OCI-LY1 (cell line): ENCODE data around the gene MBTD1.

ENCODE experiments used
- H2AFZ ChIP-seq: fragments of 200-600 bp; sonication (generic), shearing (Covaris generic); 2 replicates; pipeline ENCODE4 v1.6.0; 2014; ENCODE audit warnings: antibody characterized with exemption, mild to moderate bottlenecking, low read length
- H3F3A ChIP-seq: fragments of 200-600 bp; sonication (generic), shearing (Covaris generic); 2 replicates; pipeline ENCODE4 v1.6.0; 2014; ENCODE audit warnings: mild to moderate bottlenecking, antibody characterized with exemption, low read length, moderate library complexity; ENCODE audit not compliant: insufficient read depth
- H3K27ac ChIP-seq: fragments of 200-600 bp; sonication (generic); 2 replicates; pipeline ENCODE4 v1.5.1; 2014; ENCODE audit warnings: low read length, mixed run types, mild to moderate bottlenecking, low read depth; ENCODE audit not compliant: poor library complexity, severe bottlenecking
- H3K27me3 ChIP-seq: fragments of 200-600 bp; sonication (generic); 2 replicates; pipeline ENCODE4 v1.6.0; 2014; ENCODE audit warnings: antibody characterized with exemption, mild to moderate bottlenecking, low read length, moderate library complexity; ENCODE audit not compliant: insufficient read depth
- H3K36me3 ChIP-seq: fragments of 200-600 bp; sonication (generic); 2 replicates; pipeline ENCODE4 v1.6.1; 2014; ENCODE audit warnings: mild to moderate bottlenecking, antibody characterized with exemption, low read length, moderate library complexity, mixed read lengths; ENCODE audit not compliant: insufficient read depth
- H3K4me1 ChIP-seq: fragments of 200-600 bp; sonication (generic); 2 replicates; pipeline ENCODE4 v1.5.1; 2014; ENCODE audit warnings: mild to moderate bottlenecking, low read length, moderate library complexity; ENCODE audit not compliant: insufficient read depth, severe bottlenecking
- H3K4me2 ChIP-seq: fragments of 200-600 bp; sonication (generic), shearing (Covaris generic); 2 replicates; pipeline ENCODE4 v1.6.1; 2014; ENCODE audit warnings: low read length
- H3K4me3 ChIP-seq: fragments of 200-600 bp; sonication (generic); 2 replicates; pipeline ENCODE4 v1.5.1; 2014; ENCODE audit warnings: low read length, low read depth, mild to moderate bottlenecking, mixed read lengths; ENCODE audit not compliant: poor library complexity, severe bottlenecking
- H3K79me2 ChIP-seq: fragments of 200-600 bp; shearing (Covaris generic); 2 replicates; pipeline ENCODE4 v1.6.1; 2016; ENCODE audit warnings: mixed run types, low read length, mixed read lengths; ENCODE audit not compliant: insufficient read depth
- H3K9ac ChIP-seq: fragments of 200-600 bp; sonication (generic), shearing (Covaris generic); 2 replicates; pipeline ENCODE4 v1.6.1; 2014; ENCODE audit warnings: mild to moderate bottlenecking, low read length, mixed read lengths
- H3K9me2 ChIP-seq: fragments of 200-600 bp; sonication (generic), shearing (Covaris generic); 2 replicates; pipeline ENCODE4 v1.6.1; 2014; ENCODE audit warnings: low read depth, mild to moderate bottlenecking, low read length, mixed read lengths
- H3K9me3 ChIP-seq: fragments of 200-600 bp; shearing (Covaris generic); 2 replicates; pipeline ENCODE4 v1.6.1; 2014; ENCODE audit warnings: low read length, mixed read lengths
- H4K20me1 ChIP-seq: fragments of 200-600 bp; sonication (generic), shearing (Covaris generic); 2 replicates; pipeline ENCODE4 v1.6.0; 2016; ENCODE audit warnings: mild to moderate bottlenecking, low read length; ENCODE audit not compliant: insufficient read depth
- CTCF ChIP-seq: fragments of 200-600 bp; sonication (generic), shearing (Covaris generic); IDR thresholded peaks from 2 replicates; pipeline ENCODE4 v1.5.1; 2017; ENCODE audit warnings: mild to moderate bottlenecking, antibody characterized with exemption, low read length, moderate library complexity, mixed read lengths
- EZH2 ChIP-seq: fragments of 200-600 bp; sonication (generic), shearing (Covaris generic); IDR thresholded peaks from 2 replicates; pipeline ENCODE4 v1.8.0; 2017; ENCODE audit warnings: borderline replicate concordance, mixed run types, mild to moderate bottlenecking, antibody characterized with exemption, low read length, moderate library complexity, mixed read lengths

MBTD1 gene

GRCh38 chr17:51259564-51260236, at the start of gene MBTD1:
Gene MBTD1, minus strand, starts transcription at chr17:51260049. Its CDS starts 34,888 bp downstream, at chr17:51225161.
- no peaks in the 10 kb centered on the region for H3K9me3 ChIP-seq
- peak within 1 kb of the TSS; percentile 90 for H3K9ac ChIP-seq
- no peak within 1 kb of the TSS for H2AFZ ChIP-seq
- no peaks in the 10 kb centered on the region for H4K20me1 ChIP-seq
- H3K4me1 ChIP-seq = peaks cover 50% of the 10 kb centered on the region
- H3K36me3 ChIP-seq = peaks cover 43% of the 10 kb centered on the region
- H3K4me3 ChIP-seq = peak within 1 kb of the TSS; percentile 77
- H3K27ac ChIP-seq = peak within 1 kb of the TSS; percentile 73
- H3F3A ChIP-seq = no peaks in the 10 kb centered on the region
- H3K27me3 ChIP-seq = no peaks in the 10 kb centered on the region
- H3K9me2 ChIP-seq = no peaks in the 10 kb centered on the region
- no peak for TF ChIP-seq CTCF
- no peak for TF ChIP-seq EZH2
- H3K4me2 ChIP-seq = peak within 1 kb of the TSS; percentile 91
- peaks cover 78% of the 10 kb centered on the region for H3K79me2 ChIP-seq

GRCh38 chr17:51305182-51305581, 45.3 kb upstream of the MBTD1 start:
- Histone ChIP-seq H4K20me1 (no peaks in the 10 kb centered on the region), H3K9ac (no peak overlapping the region), H3K36me3 (no peaks in the 10 kb centered on the region; the same call in 1 of the 2 replicates), H3K4me3 (no peak overlapping the region), H3K4me2 (no peak overlapping the region), H3K79me2 (no peaks in the 10 kb centered on the region), H3K9me2 (no peaks in the 10 kb centered on the region), H3F3A (no peaks in the 10 kb centered on the region), H3K27ac (no peak overlapping the region), H3K9me3 (no peaks in the 10 kb centered on the region), H2AFZ (no peak overlapping the region), H3K4me1 (no peaks in the 10 kb centered on the region), H3K27me3 (no peaks in the 10 kb centered on the region; the same call in 1 of the 2 replicates)
- TF ChIP-seq EZH2 (no peak), CTCF (no peak)

GRCh38 chr17:51299859-51300258, 40.0 kb upstream of the MBTD1 start:
- Histone ChIP-seq H3K79me2 (no peaks in the 10 kb centered on the region), H3K4me2 (no peak overlapping the region), H3K27me3 (no peaks in the 10 kb centered on the region; the same call in 1 of the 2 replicates), H3K9me2 (no peaks in the 10 kb centered on the region), H3K36me3 (peaks cover 29% of the 10 kb centered on the region), H4K20me1 (no peaks in the 10 kb centered on the region), H3K9ac (no peak overlapping the region), H3F3A (no peaks in the 10 kb centered on the region), H3K4me1 (no peaks in the 10 kb centered on the region), H3K9me3 (no peaks in the 10 kb centered on the region), H3K27ac (no peak overlapping the region), H3K4me3 (no peak overlapping the region), H2AFZ (no peak overlapping the region)
- TF ChIP-seq EZH2 (no peak), CTCF (no peak)
